SK-N-SH (cell line): ENCODE data around the gene DMRT1. TPM values are rescaled to one million over a fixed set of nuclear protein-coding genes. Genes with fewer than 3 reads are reported as not detected.

Experiments
- CTCF ChIA-PET: fragments of 300-600, 350-600 bp; formaldehyde crosslinking; extraction: SDS; loops from one replicate; lab custom pipeline; 2021; lab: Yijun Ruan, JAX
- POLR2A ChIA-PET: fragments of 350-600 bp; sonication (Branson Sonifier 250); formaldehyde crosslinking; extraction: SDS; loops from one replicate; lab custom pipeline; 2020; ENCODE audit warnings: antibody characterized with exemption, inconsistent platforms; lab: Yijun Ruan, JAX
- DNase-seq: peaks from one replicate; pipeline ENCODE4 v3.0.0; 2012
- H2AFZ ChIP-seq: fragments of 200-600 bp; sonication (generic); 2 replicates; pipeline ENCODE4 v1.8.1; 2016; ENCODE audit warnings: antibody characterized with exemption, mild to moderate bottlenecking, low read depth
- H3F3A ChIP-seq: fragments of 200-600 bp; sonication (generic); replicated peaks from 2 replicates; pipeline ENCODE3; 2016; ENCODE audit warnings: antibody characterized with exemption, mild to moderate bottlenecking; ENCODE audit not compliant: insufficient read depth
- H3K27ac ChIP-seq, 2 experiments: fragments of 200-500 bp in 1 of 2; fragments of 200-600 bp in 1 of 2; sonication (Bioruptor generic) in 1 of 2; sonication (generic), shearing (Covaris generic) in 1 of 2; 2 replicates each; pipeline versions ENCODE4 v1.5.1 to v1.6.1; 2014 to 2016; ENCODE audit warnings: low read depth in 2 of 2, inconsistent platforms in 1 of 2, low read length in 1 of 2, mild to moderate bottlenecking in 1 of 2, mixed read lengths in 1 of 2
- H3K27me3 ChIP-seq: fragments of 200-600 bp; sonication (generic), shearing (Covaris generic); 2 replicates; pipeline ENCODE4 v1.6.1; 2016; ENCODE audit warnings: mixed run types; ENCODE audit not compliant: insufficient read depth
- H3K36me3 ChIP-seq, 2 experiments: fragments of 200-500 bp in 1 of 2; fragments of 200-600 bp in 1 of 2; sonication (Bioruptor generic) in 1 of 2; sonication (generic) in 1 of 2; replicated peaks in 1 of 2; 2 replicates each; pipeline versions ENCODE3 to v1.5.1; 2014 to 2016; ENCODE audit warnings: low read length in 1 of 2, mild to moderate bottlenecking in 1 of 2; ENCODE audit not compliant: insufficient read depth in 2 of 2, control insufficient read depth in 1 of 2
- H3K4me1 ChIP-seq, 2 experiments: fragments of 200-500 bp in 1 of 2; fragments of 200-600 bp in 1 of 2; sonication (Bioruptor generic) in 1 of 2; sonication (generic), shearing (Covaris generic) in 1 of 2; 2 replicates each; pipeline versions ENCODE4 v1.5.1 to v1.6.1; 2014 to 2016; ENCODE audit warnings: low read depth in 1 of 2, low read length in 1 of 2, mixed run types in 1 of 2; ENCODE audit not compliant: insufficient read depth in 2 of 2, control insufficient read depth in 1 of 2
- H3K4me2 ChIP-seq: fragments of 200-600 bp; sonication (generic), shearing (Covaris generic); 2 replicates; pipeline ENCODE4 v1.6.1; 2017; ENCODE audit warnings: mixed run types
- H3K4me3 ChIP-seq, 2 experiments: fragments of 200-500 bp in 1 of 2; fragments of 200-600 bp in 1 of 2; sonication (Bioruptor generic) in 1 of 2; sonication (generic), shearing (Covaris generic) in 1 of 2; 2 replicates each; pipeline versions ENCODE4 v1.5.1 to v1.8.1; 2014 to 2016; ENCODE audit warnings: low read depth in 2 of 2, inconsistent platforms in 1 of 2, low read length in 1 of 2, mild to moderate bottlenecking in 1 of 2, mixed read lengths in 1 of 2, moderate library complexity in 1 of 2
- H3K79me2 ChIP-seq: fragments of 200-600 bp; sonication (generic); 2 replicates; pipeline ENCODE4 v1.8.1; 2017; ENCODE audit warnings: mild to moderate bottlenecking; ENCODE audit not compliant: insufficient read depth
- H3K9ac ChIP-seq: fragments of 200-600 bp; sonication (generic); 2 replicates; pipeline ENCODE4 v1.6.1; 2017; ENCODE audit warnings: mixed run types
- H3K9me2 ChIP-seq: fragments of 200-600 bp; sonication (generic); 2 replicates; pipeline ENCODE4 v1.6.1; 2017; ENCODE audit warnings: mixed run types
- H3K9me3 ChIP-seq: fragments of 200-600 bp; sonication (generic); 2 replicates; pipeline ENCODE4 v1.6.1; 2017; ENCODE audit warnings: mixed run types, mild to moderate bottlenecking, moderate library complexity
- H4K20me1 ChIP-seq: fragments of 200-600 bp; sonication (generic); 2 replicates; pipeline ENCODE4 v1.6.1; 2017; ENCODE audit warnings: mild to moderate bottlenecking, mixed run types; ENCODE audit not compliant: insufficient read depth
- EP300 ChIP-seq, 2 experiments: IDR thresholded peaks; 2 replicates each; pipeline versions ENCODE4 v1.4.0 to v1.6.1; 2012; ENCODE audit warnings: borderline replicate concordance in 1 of 2, low read depth in 1 of 2, low read length in 1 of 2
- EZH2phosphoT487 ChIP-seq: fragments of 200-600 bp; sonication (generic); IDR thresholded peaks from 2 replicates; pipeline ENCODE4 v1.6.1; 2017; ENCODE audit warnings: low read depth, mixed run types, mild to moderate bottlenecking, antibody characterized with exemption, moderate library complexity, borderline replicate concordance
- FOSL2 ChIP-seq: IDR thresholded peaks from 2 replicates; pipeline ENCODE4 v1.4.0; 2012; ENCODE audit warnings: low read depth, mild to moderate bottlenecking, moderate library complexity, borderline replicate concordance
- IRF3 ChIP-seq: fragments of 150-350 bp; IDR thresholded peaks from 2 replicates; pipeline ENCODE4 v1.6.1; 2016; ENCODE audit warnings: mild to moderate bottlenecking, low read depth, low read length
- MEF2A ChIP-seq: IDR thresholded peaks from 2 replicates; pipeline ENCODE4 v1.4.0; 2012; ENCODE audit warnings: low read depth, borderline replicate concordance
- NFIC ChIP-seq: IDR thresholded peaks from 2 replicates; pipeline ENCODE4 v1.4.0; 2012; ENCODE audit warnings: borderline replicate concordance
- NRF1 ChIP-seq: IDR thresholded peaks from 2 replicates; pipeline ENCODE4 v1.6.1; 2012; ENCODE audit warnings: low read depth, mild to moderate bottlenecking, low read length
- PBX3 ChIP-seq: IDR thresholded peaks from 2 replicates; pipeline ENCODE4; 2012
- RAD21 ChIP-seq: IDR thresholded peaks from 2 replicates; pipeline ENCODE4 v1.6.1; 2012; ENCODE audit warnings: mild to moderate bottlenecking, low read length
- RCOR1 ChIP-seq: fragments of 150-350 bp; IDR thresholded peaks from 2 replicates; pipeline ENCODE4 v1.6.1; 2017; ENCODE audit warnings: antibody characterized with exemption, low read length
- RFX5 ChIP-seq: IDR thresholded peaks from 2 replicates; pipeline ENCODE4 v1.6.1; 2012; ENCODE audit warnings: mild to moderate bottlenecking, improper control_type of control experiment, low read length
- RXRA ChIP-seq: IDR thresholded peaks from 2 replicates; pipeline ENCODE4 v1.4.0; 2012; ENCODE audit warnings: low read depth, mild to moderate bottlenecking, borderline replicate concordance
- SIN3A ChIP-seq: IDR thresholded peaks from 2 replicates; pipeline ENCODE4 v1.6.1; 2012; ENCODE audit warnings: low read depth, mild to moderate bottlenecking, low read length, moderate library complexity, borderline replicate concordance
- TAF1 ChIP-seq: IDR thresholded peaks from 2 replicates; pipeline ENCODE4 v1.6.1; 2012; ENCODE audit warnings: low read depth, mild to moderate bottlenecking, low read length, moderate library complexity, borderline replicate concordance
- TEAD4 ChIP-seq: IDR thresholded peaks from 2 replicates; pipeline ENCODE4 v1.4.0; 2012; ENCODE audit warnings: mild to moderate bottlenecking, borderline replicate concordance; ENCODE audit not compliant: insufficient read depth
- USF1 ChIP-seq: IDR thresholded peaks from 2 replicates; pipeline ENCODE4 v1.4.0; 2012; ENCODE audit warnings: low read depth, borderline replicate concordance
- USF2 ChIP-seq: fragments of 150-350 bp; IDR thresholded peaks from 2 replicates; pipeline ENCODE4 v1.6.1; 2017; ENCODE audit warnings: antibody characterized with exemption, low read length, low read depth, borderline replicate concordance
- ZBTB33 ChIP-seq: IDR thresholded peaks from 2 replicates; pipeline ENCODE4 v1.4.0; 2012; ENCODE audit warnings: low read depth, borderline replicate concordance
- WGBS: methylation state at CpG from one replicate; pipeline ENCODE4 v1.1.6; 2017; ENCODE audit warnings: low lambda C conversion rate; 5-methylcytosine and 5-hydroxymethylcytosine counted together
- polyA plus RNA-seq, 3 experiments: library from polyadenylated mRNA; depleted of rRNA; stranded (reverse); fragments of >200 nt; gene quantifications; 2 replicates each; pipeline ENCODE4 v1.2.3, GENCODE V29; 2012

DMRT1 gene
- polyA plus RNA-seq, 1 of the 3 experiments (the other 2 are of a cell fraction) = not detected

- H3K4me2 ChIP-seq = no peak overlapping the region
- CTCF ChIA-PET = no interaction called here
- no peak for TF ChIP-seq SIN3A
- no peak for TF ChIP-seq MEF2A
- TF ChIP-seq FOSL2 = no peak
- TF ChIP-seq PBX3 = no peak
- TF ChIP-seq RXRA = no peak
- TF ChIP-seq ZBTB33 = no peak
- no peak for TF ChIP-seq USF2
- no peak for TF ChIP-seq RAD21
- no peak for TF ChIP-seq EZH2phosphoT487
- no peak for TF ChIP-seq NRF1
- no peak for TF ChIP-seq TEAD4
- no peak for TF ChIP-seq TAF1
- no peak for TF ChIP-seq RCOR1
- no peak for TF ChIP-seq IRF3
- TF ChIP-seq EP300 (IDR thresholded peaks at IDR 0.05; ENCODE audit: borderline replicate concordance in 1 of 2, low read depth in 1 of 2, low read length in 1 of 2) = no peak
- no peak for TF ChIP-seq NFIC
- no peak for TF ChIP-seq RFX5
- TF ChIP-seq USF1 = no peak
Measured at GRCh38 chr9:886886-887285, 45.4 kb downstream of the DMRT1 start.

More at GRCh38 chr9:886886-887285, 45.4 kb downstream of the DMRT1 start:
- Histone ChIP-seq H3K27me3 (peaks cover 63% of the 10 kb centered on the region), H3K4me1 (no peaks in the 10 kb centered on the region), H3K9me3 (no peaks in the 10 kb centered on the region), H3K4me3 (no peak overlapping the region), H3K27ac (no peak overlapping the region), H3K9ac (no peak overlapping the region), H3K9me2 (no peaks in the 10 kb centered on the region), H3K36me3 (no peaks in the 10 kb centered on the region), H4K20me1 (no peaks in the 10 kb centered on the region), H3F3A (no peaks in the 10 kb centered on the region), H2AFZ (no peak overlapping the region), H3K79me2 (no peaks in the 10 kb centered on the region)
- POLR2A ChIA-PET = no interaction called here
- 7% methylated on average over 6 of the region's 6 CpGs for WGBS
- no peak for DNase-seq
